DMS153 (cell line): Measurements from ENCODE around the gene KCNMB2.
A peak's percentile ranks its signal among the peaks of the same experiment; 100 is the strongest.

Experiments
- DNase-seq: peaks from one replicate; lab custom pipeline; 2025; lab: John Stamatoyannopoulos, UW

The KCNMB2 gene

DNA sequence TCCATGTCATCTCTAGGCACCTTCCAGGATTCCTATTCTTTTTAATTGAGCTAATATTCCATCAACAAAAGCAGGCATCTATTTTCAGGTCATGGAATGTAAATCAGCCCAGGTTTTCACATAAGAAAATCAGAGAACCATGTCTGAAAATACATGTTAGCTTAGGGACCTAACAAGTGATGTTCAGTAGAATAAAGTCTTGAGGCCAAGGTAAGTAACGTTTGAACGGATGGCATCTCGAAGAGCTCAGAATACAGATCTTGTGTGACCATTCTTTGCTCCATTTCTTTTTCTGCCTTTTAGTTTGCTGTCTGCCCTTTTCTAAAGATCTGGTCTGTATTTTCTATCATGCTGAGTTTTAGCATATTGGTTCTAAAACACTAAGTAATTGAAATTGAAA lies 16.5 kb upstream of the KCNMB2 start:
- no peak for DNase-seq

DNA sequence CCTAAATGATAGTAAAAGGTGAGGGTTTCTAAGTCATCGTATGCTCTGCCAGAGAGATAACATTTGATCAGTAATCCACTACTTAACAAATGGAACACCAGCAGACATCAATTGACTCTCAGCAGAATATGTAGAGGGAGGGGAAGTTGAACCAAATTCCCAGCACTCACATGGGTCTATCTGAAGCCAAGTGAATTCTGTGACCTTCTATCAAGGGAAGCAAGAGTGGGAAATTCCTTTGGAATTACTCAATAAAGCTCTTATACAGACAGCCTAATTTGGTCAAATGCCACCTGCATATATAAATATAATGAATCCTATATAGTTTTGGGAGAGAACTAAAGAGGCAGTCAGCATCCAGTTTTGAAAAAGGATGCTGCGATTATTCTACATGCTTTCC lies 15.8 kb upstream of the KCNMB2 start:
- DNase-seq: no peak

DNA sequence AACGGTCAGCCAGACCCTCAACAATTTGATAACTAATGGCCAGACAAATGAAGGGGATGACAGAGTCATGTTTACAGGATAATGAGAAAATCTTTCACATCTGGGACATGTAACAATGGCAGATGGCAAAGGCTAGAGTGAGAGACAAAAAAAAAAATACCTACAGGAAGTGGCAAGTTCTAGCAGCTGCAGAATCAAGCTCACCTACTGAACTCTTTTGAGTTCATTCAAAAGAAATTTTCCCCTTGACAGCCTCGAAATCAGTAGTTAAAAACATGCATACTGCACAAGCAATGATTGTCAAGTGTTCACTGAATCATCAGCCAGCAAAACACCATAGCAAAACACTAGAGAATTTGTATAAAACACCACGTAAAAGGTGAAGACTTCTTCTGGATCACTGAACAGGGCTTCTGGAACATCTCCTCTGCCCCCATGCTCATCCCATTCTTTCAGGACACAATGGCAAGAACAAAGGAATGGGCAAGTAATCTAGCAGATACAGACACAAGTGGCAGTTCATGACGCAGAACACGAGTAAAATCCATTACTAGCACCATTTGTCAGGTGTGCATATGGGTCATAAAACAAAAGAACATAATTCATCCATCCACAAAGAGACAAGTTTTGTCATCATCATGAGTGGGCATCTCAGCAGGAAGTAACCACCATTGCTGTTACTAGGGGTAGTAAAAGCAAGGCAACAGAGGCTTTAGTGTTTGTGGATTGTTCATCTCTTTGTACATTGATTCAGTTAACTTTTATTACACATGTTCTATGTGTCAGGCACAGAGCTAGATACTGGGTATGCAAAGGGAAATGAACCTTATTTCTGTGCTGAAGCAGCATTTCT lies 13.8 kb upstream of the KCNMB2 start:
- DNase-seq: no peak

DNA sequence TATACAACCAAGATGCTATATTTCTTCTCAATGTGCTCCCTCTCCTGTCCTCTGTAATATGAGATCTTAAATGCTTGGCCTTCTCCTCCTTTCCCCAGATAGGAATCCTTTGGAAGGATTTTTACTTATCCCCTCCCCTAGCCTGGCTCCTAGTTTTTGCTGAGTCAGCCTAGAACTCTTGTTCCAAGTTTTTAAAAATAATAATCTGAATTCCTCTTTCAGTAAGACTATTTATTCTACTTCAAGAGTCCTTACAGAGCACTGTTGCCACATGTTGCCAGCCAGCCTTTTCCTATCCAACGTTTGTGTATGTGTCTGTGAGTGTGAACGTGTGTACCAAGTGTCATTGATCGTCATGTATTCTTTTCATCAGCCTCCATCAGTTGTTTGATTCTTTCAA lies 11.0 kb upstream of the KCNMB2 start:
- DNase-seq: no peak

DNA sequence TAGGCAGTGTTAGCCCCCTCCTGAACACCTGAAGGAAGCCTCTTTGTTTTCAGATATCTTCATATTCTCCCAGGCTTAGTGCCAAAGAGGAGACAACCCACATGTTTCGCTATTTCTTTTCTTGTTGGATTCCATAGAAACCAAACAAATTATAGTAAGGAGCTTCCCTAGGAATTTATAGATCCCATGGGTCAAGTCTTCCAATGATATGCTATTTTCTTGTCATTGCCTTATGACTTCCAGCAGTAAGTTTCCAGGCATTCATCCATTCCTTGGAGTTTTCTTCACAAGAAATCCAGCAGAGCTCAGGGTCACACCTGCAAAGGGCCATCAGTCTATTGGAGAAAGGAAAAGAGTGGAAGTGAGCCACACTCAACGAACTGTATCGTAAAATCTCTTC lies 9.9 kb upstream of the KCNMB2 start:
- no peak for DNase-seq

DNA sequence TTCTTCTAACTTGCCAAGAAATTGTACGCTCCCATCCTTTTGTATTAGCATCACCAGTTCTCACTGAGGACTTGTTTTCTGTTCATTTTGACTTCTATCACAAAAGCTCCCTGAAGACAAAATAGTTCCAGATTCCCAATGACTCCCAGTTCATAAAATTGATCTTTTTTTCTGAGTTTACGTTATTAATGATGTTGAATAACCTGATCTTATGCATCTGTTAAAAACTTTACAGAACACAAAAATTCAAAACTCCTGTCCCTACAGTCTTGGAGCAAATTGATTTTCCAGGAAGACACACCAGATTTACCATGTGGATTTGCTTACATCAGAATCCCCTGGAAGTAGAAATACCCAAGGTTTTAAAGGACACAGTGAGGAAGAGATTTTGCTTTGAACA lies 8.3 kb upstream of the KCNMB2 start:
- no peak for DNase-seq

DNA sequence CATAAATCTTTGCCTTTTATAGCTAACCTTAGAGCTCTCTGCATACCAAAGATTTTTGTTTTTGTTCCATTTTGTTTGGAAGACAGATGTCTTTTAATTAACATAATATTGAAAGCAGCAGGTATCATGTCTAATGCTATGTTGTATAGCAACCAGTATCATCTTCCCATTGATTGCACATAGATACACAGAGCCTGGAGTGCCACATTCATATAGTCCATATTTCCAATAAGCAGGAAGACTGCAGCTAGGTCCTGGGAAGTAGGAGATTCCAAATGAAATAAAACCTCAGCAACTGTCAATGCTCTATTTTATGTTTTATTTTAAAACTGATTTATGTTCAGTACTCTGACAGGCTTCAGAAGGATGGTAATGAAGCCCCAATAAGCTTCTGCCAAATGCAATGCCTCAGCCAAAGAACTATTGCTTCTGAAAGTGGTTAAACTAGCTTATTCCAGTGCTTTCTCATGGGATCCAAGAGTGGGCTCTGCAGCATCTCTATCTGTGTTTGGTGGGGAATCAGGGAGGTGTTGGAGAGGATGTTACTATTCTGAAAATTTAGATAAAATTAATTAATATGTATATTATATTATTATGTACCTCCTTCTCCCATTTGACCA lies 6.5 kb upstream of the KCNMB2 start:
- no peak for DNase-seq

DNA sequence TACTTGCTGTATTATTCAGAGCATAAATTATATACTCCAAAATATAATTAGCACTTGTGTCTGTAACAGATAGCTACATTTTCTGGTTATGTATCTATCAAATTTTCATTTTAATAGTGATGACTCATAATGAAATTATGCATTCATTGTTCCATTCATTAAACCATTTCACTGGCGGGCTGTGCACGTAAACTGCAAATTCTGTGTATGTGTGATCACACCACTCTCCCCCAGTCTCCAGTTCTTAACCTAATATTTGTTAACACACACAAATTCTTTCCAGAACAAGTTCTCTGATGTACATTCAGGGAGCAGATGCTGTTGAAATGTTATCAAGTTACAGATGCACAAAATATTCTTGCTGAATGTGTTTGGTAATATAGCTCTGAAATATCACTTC lies 3.8 kb upstream of the KCNMB2 start:
- peak; percentile 9 for DNase-seq

DNA sequence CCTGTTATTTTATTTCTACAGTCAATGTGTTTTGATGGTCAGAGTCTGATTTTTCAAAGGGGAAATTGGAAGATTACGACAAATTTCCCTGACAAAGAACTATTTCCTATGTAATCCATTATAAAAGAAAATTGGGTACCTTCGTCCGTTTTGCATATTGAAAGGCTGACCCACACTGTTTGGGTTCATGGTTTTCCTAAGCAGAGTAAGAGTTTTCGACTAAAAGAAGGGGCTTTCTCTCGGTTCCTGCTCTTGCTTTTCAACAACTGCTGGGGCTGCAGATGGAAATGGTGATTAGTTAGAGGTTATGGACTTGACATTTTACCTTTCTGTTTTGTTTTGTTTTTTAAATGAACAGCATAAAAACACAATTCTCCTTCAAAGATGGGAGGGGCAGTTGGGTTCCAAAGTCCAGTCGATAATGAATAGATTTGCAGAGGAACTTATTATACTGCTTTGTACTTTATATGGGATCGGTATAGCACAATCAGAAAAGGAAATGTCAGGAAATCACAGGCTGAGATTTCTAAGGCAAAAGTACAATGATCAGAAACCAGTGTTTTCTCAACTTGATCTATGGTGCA lies 978 bp downstream of the KCNMB2 start:
- DNase-seq: no peak

DNA sequence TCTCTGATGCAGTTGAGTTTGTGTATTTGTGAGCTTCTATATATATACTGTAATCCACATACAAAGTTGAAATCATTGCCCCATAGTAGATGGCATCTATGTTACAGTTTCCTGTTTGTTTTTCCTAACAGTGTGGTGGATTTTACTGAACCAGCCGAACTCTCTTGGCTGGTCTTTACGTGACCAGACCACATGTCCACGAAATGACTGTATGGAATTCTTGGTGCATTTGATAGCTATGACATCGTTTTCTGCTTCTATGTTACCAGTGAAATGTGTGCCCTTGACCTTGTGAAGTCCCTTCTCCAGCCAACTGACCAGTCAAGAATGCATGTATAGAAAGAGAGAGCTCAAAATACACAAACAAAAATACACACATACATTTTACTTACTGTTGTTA lies 1.8 kb downstream of the KCNMB2 start:
- DNase-seq: no peak

DNA sequence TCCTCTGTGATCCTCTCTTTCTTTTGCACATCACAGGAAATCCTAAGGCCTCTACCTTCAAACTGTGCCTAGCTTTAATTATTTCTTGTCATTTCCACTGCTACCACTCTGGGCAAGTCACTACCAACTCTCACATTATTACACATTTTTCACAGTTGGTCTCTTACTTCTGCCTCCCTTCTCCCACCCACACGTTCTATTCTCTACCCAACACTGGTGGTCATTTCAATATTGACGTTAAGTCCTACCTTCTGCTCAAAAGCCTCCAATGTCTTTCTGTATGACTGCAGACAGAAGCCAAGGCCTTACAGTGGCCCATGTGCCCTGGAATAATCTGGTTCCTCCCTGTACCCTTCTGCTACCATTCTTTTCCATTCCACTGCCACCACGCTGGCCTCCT lies 3.9 kb downstream of the KCNMB2 start:
- DNase-seq: no peak

DNA sequence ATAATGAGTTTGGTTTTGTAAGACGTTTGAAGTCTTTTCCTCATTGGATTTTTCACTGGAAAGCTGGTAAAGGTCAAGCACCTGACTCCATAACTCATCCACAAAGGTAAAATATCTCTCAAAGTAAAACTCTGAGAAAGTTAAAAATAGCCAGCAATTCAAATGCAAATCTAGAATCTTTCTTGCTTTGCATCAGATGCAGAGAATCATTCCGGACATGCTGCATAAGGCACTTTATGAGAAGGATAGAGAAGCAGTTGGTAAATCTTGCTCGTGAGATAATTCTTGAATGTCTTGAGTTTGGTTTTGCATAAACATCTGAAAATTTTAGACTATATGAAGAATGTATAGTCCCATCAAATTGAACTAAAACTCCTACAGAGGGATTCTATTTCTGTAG lies 9.1 kb downstream of the KCNMB2 start:
- no peak for DNase-seq

DNA sequence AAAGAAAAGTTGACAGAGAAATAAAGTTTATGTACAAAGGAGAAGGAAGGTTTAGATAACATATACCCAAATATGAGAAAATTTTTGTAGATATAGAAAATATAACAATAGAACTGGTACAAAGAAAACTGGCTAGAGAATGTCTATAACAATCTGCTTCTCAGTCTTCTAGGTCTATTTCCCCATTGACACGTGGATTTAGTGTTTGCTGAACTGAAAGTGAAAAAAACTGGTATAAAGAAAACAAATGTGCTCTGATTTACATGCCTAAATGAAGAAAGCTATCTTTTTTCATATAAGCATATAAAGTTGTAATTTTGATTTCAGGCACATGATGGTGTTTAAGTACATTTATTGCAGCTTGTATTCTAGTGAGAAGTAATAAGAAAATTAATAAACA lies 9.8 kb downstream of the KCNMB2 start:
- no peak for DNase-seq

DNA sequence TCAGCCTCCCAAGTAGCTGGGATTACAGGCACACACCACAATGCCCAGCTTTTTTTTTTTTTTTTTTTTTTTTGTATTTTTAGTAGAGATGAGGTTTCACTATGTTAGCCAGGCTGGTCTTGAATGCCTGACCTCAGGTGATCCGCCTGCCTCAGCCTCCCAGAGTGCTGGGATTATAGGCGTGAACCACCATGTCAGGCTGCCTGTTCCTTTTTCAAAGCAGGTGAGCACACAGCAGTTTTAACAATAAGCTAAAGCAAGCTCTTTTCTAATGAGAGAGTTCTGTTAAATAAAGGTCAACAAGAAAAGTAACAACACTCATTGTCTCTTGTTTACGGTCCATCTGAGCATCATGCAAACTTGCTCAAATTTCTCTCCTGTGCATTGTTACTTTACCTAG lies 13.2 kb downstream of the KCNMB2 start:
- peak; percentile 15 for DNase-seq

DNA sequence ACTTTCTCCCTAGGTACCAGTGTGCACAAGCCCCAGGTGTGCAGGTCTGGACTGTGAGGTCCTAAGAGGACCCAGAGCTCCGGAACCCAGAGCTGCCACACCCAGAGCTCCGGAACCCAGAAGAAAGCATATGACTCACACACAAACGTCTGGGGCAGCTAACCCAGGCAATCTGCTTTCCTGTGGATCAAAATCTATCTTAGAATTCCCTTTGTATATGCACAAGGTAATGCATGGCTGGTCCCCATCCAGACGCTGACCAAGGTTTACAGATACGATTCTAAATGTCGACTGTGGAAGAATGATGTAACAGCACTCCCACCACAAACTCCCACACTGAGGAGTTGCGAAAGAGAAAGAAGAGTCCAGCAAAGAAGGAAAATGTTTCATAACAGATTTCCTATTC lies 15.7 kb downstream of the KCNMB2 start:
- DNase-seq: no peak

DNA sequence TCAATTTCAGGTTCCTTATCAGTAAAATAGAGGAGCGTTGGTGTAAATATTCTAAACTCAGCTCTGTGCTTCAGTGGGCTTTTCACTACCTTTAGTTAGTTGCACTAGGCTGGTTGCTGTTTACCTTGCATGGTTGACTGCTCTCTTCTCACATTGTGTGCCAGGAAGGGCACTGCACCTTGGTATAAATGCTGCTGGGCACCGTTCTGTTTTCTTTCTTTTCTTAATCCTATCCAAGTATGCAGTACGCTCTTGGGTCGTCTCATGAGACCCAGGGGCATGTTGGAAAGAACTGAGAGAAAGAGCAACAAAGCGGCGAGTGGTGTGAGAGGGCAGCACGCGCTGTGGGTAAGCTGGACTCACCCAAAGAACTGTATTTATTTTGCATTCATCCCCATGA lies 22.4 kb downstream of the KCNMB2 start:
- peak; percentile 53 for DNase-seq

DNA sequence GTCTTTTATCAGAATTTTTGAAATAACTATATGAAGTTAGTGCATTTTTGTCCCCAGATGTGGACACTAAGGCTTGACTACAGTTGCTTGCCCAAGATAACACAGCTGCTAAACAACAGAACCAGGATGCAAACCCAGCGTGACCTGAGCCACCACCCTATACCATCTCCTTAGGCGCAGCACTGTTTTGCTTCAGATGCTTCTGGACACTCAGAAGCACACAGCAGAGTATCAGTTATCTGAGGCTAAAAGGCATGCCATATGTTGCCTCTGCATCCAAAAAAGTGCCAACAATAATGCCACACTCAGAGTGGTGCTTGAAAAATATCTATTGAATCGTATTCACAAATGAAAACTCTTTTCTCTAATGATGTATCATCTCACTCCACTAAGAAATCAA lies 24.5 kb downstream of the KCNMB2 start:
- DNase-seq: no peak

DNA sequence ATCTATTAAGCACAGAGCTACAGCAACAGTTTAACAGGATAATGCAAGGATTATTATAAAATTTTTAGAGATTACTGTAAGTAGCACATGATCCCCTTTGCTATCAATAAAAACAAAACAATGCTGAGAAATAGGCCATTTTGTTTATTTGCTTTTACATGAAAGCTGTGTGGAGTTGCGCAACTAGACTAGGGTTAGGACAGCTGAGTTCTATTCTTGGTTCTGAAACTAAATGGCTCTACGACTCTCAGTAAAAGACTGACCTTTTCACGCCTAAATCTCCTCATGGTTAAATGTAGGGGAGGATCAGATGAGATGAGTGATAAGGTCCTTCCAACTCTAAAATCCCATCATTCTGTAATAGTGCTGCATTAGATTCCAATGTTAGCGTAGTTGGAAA lies 25.0 kb downstream of the KCNMB2 start:
- no peak for DNase-seq

DNA sequence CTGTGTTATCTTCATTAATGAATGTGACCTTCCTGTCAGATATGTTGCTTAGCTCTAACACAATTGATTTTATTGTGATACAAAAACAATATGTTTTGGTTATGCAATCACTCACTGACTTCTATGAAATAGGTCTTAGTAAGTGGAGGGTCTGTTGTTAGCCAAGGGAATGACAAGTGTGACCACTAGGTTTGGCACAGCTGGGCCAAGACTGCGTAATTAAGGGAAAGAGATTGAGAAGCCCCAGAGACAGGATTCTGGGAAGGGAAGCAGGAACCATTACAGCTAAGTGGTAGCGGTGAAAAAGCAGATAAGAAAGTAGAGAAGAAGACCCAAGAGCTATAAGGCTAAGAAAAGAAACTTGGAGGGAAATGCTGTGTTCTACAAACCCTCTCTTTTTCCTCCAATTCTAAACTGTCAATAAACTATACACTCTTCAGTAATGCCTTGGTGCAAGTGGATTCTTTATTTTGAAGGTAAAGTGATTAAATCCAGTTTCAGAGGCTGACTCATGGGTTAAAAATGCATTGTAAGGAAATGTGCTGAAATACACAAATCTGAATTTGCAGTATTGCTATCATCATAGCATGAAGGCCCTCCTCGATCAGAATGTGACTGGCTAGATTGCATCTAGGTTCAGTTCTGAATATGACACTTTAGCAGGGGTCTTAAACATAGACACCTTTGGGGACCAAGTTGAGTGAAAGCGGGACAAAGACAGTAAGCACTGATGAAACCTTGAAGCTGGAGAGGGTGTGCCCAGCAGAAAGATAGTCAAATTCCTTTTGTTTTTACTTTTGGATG lies 26.1 kb downstream of the KCNMB2 start:
- no peak for DNase-seq

DNA sequence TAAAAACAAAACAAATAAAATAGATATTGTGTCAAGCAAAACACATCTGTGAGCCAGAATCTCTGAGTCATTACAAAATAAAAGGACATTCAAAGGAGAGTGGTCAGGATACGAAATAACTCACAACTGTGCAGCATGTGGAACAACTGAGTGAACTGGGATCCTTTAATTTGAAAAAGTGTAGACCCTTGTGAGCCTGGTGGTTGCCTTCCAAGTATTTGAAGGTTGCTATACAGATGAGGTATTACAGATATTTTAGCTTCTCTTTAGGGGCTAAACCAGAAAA lies 26.7 kb downstream of the KCNMB2 start:
- no peak for DNase-seq

DNA sequence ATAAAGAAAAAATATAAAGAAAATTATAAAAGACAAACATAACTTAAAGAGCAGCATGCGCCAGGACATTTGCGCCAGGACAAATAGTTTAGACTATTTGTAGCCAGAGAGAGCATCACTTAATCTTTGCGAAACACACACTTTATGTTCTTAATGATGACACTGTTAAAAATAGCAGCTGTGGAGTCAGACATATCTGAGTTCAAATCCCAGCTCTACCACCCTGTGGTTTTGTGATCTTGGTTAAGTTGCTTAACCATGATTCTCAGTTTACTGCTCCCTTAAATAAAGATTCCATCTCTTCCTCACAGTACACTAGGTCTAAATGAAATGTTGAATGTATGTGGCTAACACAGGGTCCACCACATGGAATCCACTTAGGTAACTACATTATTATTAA lies 31.4 kb downstream of the KCNMB2 start:
- DNase-seq: no peak

DNA sequence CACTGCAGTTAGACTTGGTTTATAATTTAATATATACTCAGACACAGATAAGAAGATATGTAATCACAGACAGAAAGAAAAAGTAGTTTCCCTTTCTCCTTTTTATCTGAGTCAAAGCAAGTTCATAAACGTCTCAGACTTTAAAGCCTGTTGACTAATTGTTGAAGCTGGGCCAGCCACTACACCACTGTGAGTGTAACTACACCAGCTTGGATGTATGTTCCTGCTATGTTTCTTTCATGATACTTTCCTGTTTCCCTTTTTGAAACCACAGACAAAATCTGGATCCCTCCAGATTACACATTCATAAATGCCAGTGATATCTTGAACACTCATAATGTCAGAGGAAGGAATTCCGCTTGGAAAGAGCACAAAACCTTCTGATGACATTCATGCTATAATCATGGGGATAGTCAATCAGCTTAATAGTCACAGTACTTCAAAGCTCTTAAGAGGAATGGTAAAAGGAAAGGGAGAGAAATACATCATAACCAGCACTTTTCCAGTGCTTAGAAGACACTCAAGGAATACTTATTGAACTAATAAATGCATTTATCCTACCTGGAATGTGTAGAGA lies 32.0 kb downstream of the KCNMB2 start:
- no peak for DNase-seq

DNA sequence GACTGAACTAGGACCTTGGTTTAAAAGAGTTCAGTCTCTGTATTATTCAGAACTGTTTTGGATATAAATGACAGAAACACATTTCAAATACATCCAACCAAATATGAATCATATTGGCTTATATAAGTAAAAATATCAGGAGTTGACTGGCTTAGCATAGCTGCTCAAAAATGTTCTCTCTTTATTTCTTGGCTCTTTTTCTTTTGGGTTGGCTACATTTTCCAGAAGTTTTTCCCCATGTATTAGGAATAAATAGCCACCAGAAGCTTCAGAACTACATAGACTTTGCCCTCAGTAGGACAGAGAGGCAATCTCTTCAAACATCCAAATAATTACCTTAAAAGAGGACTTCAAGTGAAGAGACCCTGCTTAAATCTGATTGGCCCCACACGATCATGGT lies 32.7 kb downstream of the KCNMB2 start:
- DNase-seq: no peak
